Endothelial cell of umbilical vein (primary cell): ENCODE measurements around the gene KIAA1614.
A peak's percentile ranks its signal among the peaks of the same experiment; 100 is the strongest.

Experiments
- EZH2 ChIP-seq: IDR thresholded peaks from 2 replicates; pipeline ENCODE4 v1.6.1; 2012; ENCODE audit warnings: borderline replicate concordance, low read depth, mild to moderate bottlenecking, moderate library complexity, low read length, inconsistent platforms; ENCODE audit not compliant: severe bottlenecking
- GATA2 ChIP-seq: IDR thresholded peaks from 2 replicates; pipeline ENCODE4 v1.7.0; 2011; ENCODE audit warnings: low read depth, mild to moderate bottlenecking, moderate library complexity, mixed read lengths, low read length; ENCODE audit not compliant: insufficient read length, insufficient read depth
- JUN ChIP-seq: IDR thresholded peaks from 2 replicates; pipeline ENCODE4 v1.6.1; 2011; ENCODE audit warnings: borderline replicate concordance, low read depth; ENCODE audit not compliant: insufficient read length, insufficient read depth
- MYC ChIP-seq: IDR thresholded peaks from one replicate; pipeline ENCODE4 v1.6.1; 2011; ENCODE audit warnings: mild to moderate bottlenecking, low read depth, low read length
- POLR2A ChIP-seq: IDR thresholded peaks from 2 replicates; pipeline ENCODE4 v1.6.1; 2012; ENCODE audit warnings: low read depth, mild to moderate bottlenecking, control low read depth, low read length
- POLR2AphosphoS5 ChIP-seq: IDR thresholded peaks from 2 replicates; pipeline ENCODE4 v1.6.1; 2012; ENCODE audit warnings: low read depth, mild to moderate bottlenecking, control low read depth, low read length, moderate library complexity; ENCODE audit not compliant: insufficient read depth
- TF ChIP-seq, protein P1 (sequence below), 2 donors: IDR thresholded peaks; 1 replicate in 1 of 2; 2 replicates in 1 of 2; pipeline ENCODE4 v1.5.1; 2011; ENCODE audit warnings: low read length in 2 of 2, mild to moderate bottlenecking in 2 of 2, moderate library complexity in 2 of 2, control low read depth in 1 of 2, inconsistent platforms in 1 of 2, low read depth in 1 of 2; ENCODE audit not compliant: insufficient read depth in 1 of 2; ENCODE audit errors: extremely low read depth in 1 of 2
- TF ChIP-seq, protein P2 (sequence below): IDR thresholded peaks from 2 replicates; pipeline ENCODE4 v1.6.1; 2011; ENCODE audit not compliant: insufficient read depth, insufficient read length

DNA sequence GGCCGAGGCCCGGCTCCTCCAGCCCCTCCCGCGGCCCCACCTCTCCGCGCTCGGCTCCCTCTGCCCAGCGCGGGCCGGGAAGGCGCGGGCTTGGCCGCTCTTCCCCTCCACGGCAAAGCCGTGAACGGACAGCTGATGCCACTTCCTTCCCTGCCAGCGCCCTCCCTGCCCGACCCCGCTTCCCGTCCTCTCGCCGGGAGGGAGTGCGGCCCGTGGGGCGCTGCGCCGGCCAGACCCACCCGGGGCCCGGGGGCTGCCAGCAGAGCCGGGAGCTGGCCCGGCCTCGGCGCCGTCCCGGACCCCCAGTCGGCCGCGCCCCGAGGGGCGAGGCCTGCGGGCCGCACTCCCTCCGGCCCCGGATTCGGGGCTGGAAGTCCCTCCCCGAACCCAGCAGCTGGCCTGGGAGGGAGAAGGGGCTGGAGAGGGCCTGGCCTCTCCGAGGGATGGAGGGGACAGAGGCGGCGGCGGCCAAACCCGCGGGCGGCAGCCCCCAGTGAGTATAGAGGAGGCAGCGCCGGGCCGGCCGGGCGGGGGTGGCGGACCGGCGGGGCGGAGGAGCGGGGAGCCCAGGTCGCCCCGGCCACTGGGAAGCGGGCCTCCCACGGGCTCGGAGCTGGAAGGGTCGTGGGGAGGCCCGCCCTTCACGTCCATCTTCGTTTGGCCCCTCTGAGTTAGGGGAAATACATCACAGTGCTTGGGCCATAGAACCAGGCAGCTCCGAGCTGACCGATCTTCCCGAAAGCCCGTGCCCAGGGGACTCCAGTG, at the start of gene KIAA1614:
- TF ChIP-seq, protein P1, sequence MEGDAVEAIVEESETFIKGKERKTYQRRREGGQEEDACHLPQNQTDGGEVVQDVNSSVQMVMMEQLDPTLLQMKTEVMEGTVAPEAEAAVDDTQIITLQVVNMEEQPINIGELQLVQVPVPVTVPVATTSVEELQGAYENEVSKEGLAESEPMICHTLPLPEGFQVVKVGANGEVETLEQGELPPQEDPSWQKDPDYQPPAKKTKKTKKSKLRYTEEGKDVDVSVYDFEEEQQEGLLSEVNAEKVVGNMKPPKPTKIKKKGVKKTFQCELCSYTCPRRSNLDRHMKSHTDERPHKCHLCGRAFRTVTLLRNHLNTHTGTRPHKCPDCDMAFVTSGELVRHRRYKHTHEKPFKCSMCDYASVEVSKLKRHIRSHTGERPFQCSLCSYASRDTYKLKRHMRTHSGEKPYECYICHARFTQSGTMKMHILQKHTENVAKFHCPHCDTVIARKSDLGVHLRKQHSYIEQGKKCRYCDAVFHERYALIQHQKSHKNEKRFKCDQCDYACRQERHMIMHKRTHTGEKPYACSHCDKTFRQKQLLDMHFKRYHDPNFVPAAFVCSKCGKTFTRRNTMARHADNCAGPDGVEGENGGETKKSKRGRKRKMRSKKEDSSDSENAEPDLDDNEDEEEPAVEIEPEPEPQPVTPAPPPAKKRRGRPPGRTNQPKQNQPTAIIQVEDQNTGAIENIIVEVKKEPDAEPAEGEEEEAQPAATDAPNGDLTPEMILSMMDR (IDR thresholded peaks at IDR 0.05; ENCODE audit: extremely low read depth in 1 of 2, insufficient read depth in 1 of 2, low read depth in 1 of 2, low read length in 2 of 2) = no peak
- TF ChIP-seq, protein P2, sequence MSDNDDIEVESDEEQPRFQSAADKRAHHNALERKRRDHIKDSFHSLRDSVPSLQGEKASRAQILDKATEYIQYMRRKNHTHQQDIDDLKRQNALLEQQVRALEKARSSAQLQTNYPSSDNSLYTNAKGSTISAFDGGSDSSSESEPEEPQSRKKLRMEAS = no peak
- TF ChIP-seq POLR2AphosphoS5 (peak; percentile 41), POLR2A (no peak), EZH2 (no peak), GATA2 (no peak), JUN (no peak), MYC (no peak)
